BE2C (cell line): ENCODE data around the gene ACADS.

Experiments
- DNase-seq: peaks from one replicate; pipeline ENCODE4 v3.0.0-alpha.2; 2020
- H3K27me3 ChIP-seq: fragments of 250-450 bp; sonication (Bioruptor Pico); 2 replicates; pipeline ENCODE4 v1.5.1; 2020; ENCODE audit warnings: mild to moderate bottlenecking
- H3K36me3 ChIP-seq: fragments of 250-450 bp; sonication (Bioruptor Pico); 2 replicates; pipeline ENCODE4 v1.5.1; 2020; ENCODE audit warnings: mild to moderate bottlenecking
- H3K4me1 ChIP-seq: fragments of 250-450 bp; sonication (Bioruptor Pico); 2 replicates; pipeline ENCODE4 v1.5.1; 2020
- H3K4me3 ChIP-seq: 2 replicates; pipeline ENCODE4 v1.5.1; 2011; ENCODE audit warnings: low read depth, low read length
- H3K9me3 ChIP-seq: fragments of 250-450 bp; sonication (Bioruptor Pico); 2 replicates; pipeline ENCODE4 v1.5.1; 2020
- TF ChIP-seq, protein P1 (sequence below): IDR thresholded peaks from 2 replicates; pipeline ENCODE4 v1.5.1; 2012; ENCODE audit warnings: mild to moderate bottlenecking, low read depth, low read length

Gene ACADS

DNA sequence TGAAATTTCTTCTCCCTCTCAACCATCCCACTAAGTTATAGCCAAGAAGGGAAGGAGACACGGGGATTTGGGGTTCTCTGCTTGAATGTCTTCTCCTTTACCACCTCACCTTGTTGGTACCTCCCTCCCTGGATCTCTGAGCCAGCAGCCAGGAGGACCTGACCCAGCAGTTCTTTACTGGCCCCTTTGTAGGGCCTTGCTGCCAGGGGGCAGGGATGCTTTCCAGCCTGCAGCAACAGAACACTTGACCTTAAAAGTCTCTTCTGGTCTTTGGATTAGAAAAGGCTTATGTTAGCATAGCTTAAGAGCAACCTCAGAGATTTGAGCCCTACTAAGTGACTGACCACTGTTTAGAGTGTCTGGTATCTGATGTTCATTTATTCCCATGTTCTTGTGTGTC lies 28.3 kb upstream of the ACADS start:
- H3K27me3 ChIP-seq = no peaks in the 10 kb centered on the region
- peaks cover 86% of the 10 kb centered on the region for H3K36me3 ChIP-seq
- no peak overlapping the region for H3K4me3 ChIP-seq
- H3K9me3 ChIP-seq = no peaks in the 10 kb centered on the region
- TF ChIP-seq, protein P1, sequence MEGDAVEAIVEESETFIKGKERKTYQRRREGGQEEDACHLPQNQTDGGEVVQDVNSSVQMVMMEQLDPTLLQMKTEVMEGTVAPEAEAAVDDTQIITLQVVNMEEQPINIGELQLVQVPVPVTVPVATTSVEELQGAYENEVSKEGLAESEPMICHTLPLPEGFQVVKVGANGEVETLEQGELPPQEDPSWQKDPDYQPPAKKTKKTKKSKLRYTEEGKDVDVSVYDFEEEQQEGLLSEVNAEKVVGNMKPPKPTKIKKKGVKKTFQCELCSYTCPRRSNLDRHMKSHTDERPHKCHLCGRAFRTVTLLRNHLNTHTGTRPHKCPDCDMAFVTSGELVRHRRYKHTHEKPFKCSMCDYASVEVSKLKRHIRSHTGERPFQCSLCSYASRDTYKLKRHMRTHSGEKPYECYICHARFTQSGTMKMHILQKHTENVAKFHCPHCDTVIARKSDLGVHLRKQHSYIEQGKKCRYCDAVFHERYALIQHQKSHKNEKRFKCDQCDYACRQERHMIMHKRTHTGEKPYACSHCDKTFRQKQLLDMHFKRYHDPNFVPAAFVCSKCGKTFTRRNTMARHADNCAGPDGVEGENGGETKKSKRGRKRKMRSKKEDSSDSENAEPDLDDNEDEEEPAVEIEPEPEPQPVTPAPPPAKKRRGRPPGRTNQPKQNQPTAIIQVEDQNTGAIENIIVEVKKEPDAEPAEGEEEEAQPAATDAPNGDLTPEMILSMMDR = no peak
- no peak for DNase-seq
- H3K4me1 ChIP-seq = no peaks in the 10 kb centered on the region

DNA sequence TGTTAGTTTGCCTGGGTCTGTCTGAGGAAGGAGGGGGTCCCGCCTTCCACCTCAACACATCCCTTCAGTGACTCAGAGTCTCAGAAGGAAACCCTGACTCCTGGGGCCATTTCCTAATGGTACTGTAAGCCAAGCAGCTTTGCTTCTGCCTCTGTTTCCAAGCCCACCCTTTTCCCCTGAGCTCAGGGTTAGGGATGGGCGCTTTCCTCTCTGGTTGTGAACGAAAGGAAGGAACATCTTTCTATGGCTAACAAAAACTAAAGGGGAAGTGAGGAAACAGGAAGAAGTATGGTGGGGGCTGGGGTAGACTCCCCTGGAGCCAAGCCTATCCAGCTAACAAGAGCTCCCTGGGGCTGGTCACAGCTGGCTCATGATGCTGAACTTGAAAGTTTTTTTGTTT lies 27.0 kb upstream of the ACADS start:
- peaks cover 90% of the 10 kb centered on the region for H3K36me3 ChIP-seq

DNA sequence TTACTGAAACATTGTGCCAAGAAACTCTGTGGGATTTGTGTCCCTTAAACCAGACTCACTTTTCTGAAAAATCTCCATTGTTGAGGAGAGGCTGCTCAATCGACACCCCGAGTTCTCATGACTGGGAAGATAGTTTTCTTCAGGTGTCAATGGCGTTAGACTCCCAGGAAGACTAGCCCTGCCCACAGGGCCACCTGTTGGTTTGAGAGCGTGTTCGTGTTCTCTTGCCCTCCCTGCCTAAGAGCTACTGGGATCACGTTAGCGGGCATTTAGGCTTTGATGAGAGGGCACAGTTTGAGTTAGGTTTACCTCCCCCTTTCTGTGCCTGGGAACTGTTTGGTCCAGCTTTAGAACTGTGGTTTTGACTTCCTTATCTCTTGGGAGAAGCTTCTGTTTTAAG lies 26.1 kb upstream of the ACADS start:
- no peaks in the 10 kb centered on the region for H3K27me3 ChIP-seq
- TF ChIP-seq, protein P1 = no peak
- peaks cover 4% of the 10 kb centered on the region for H3K4me1 ChIP-seq
- DNase-seq = no peak
- H3K9me3 ChIP-seq = no peaks in the 10 kb centered on the region
- H3K36me3 ChIP-seq = peaks cover 81% of the 10 kb centered on the region
- no peak overlapping the region for H3K4me3 ChIP-seq

More for the DNA sequence above, 27.0 kb upstream of the ACADS start:
- no peak for DNase-seq
- Histone ChIP-seq H3K4me1 (peaks cover 4% of the 10 kb centered on the region), H3K9me3 (no peaks in the 10 kb centered on the region), H3K27me3 (no peaks in the 10 kb centered on the region), H3K4me3 (no peak overlapping the region)
- TF ChIP-seq, protein P1 = no peak

DNA sequence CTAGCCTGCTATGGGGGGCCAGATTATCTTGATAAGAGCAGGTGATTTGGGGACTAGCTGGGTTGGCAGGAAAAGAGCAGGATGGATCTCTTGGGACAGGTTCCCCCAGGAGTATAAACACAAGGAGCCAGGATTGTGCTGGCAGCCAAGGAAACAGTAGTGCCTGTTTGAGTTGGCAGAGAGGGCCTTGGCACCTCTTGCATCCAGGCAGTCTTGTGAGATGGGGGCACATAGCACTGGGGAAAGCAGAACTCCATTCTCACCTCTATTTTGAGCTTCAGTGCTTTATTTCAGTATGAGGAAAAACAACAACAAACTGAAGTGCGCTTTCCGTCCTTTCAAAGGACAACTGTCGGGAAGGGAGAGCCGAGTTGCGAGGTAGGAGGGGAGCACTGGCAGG lies 24.7 kb upstream of the ACADS start:
- TF ChIP-seq, protein P1 = no peak
- Histone ChIP-seq H3K27me3 (no peaks in the 10 kb centered on the region), H3K9me3 (no peaks in the 10 kb centered on the region), H3K36me3 (peaks cover 68% of the 10 kb centered on the region), H3K4me3 (no peak overlapping the region), H3K4me1 (peaks cover 4% of the 10 kb centered on the region)
- no peak for DNase-seq

DNA sequence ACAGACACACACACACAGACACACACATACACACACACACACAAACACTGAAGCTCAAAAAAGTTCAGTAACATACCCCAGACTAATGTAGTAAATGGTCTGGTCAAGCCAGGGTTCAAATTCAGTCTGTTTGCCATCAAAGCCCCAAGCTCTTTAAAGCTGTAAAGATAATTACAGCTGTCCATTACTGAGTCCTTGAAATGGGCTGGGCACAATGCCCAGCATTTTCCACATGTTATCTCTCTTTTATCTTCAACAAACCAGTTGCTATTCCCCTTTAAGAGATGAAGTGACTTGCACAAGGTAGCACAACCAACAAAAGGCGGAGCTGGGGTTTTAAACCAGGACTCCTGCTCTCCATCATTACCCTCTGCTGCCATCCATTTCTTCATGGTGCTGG lies 23.0 kb upstream of the ACADS start:
- Histone ChIP-seq H3K36me3 (peaks cover 50% of the 10 kb centered on the region), H3K27me3 (no peaks in the 10 kb centered on the region), H3K4me1 (peaks cover 4% of the 10 kb centered on the region), H3K4me3 (no peak overlapping the region), H3K9me3 (no peaks in the 10 kb centered on the region)
- TF ChIP-seq, protein P1 = no peak
- peak; percentile 36 for DNase-seq

DNA sequence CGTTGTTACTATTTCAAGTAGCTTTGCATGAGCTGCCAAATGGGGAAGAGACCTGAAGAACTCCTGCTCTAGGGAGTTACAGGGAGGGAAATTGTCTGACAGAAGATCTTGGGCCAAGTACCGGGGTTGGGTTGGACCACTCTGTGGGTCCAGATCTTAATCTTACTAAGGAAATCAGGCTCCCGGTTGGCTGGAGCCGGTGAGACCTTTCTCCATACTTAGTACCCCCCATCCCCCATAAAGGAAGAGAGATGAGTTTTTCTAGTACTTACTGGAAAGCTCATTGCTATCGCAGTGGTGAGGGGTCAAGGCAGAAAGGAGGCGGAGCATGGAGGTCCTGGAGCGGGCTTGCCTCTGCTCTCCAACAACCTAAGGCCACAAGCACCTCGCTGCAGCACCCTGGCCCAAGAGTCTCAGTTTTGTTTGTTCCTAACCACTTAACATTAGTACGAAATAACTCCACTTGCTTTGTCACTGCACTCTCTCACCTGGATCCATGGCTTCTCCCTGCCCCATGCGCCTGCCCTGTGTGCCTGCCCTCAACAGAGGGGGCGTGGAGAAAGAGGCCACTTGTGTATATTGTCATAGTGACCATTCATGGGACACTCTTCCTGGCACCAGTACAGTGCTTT lies 22.2 kb upstream of the ACADS start:
- Histone ChIP-seq H3K4me3 (no peak overlapping the region), H3K36me3 (peaks cover 43% of the 10 kb centered on the region), H3K9me3 (no peaks in the 10 kb centered on the region), H3K27me3 (no peaks in the 10 kb centered on the region), H3K4me1 (peaks cover 8% of the 10 kb centered on the region)
- TF ChIP-seq, protein P1 = no peak
- no peak for DNase-seq
